Muscle of back (tissue), 11 donors: ENCODE measurements around the gene TOR4A. TPM values are rescaled to one million over a fixed set of nuclear protein-coding genes. Genes with fewer than 3 reads are reported as not detected.
"Not testable (repeated sequence)": the region's sequence is repeated elsewhere in the genome, so short reads cannot be mapped to it uniquely, and the experiment has no call there.

Experiments
- DNase-seq, 3 donors: peaks; one replicate each; pipeline versions ENCODE4 v3.0.0 to v3.0.0-alpha.2; 2013
- polyA plus RNA-seq, 10 donors: library from polyadenylated mRNA; unstranded; fragments of 120-200 nt; gene quantifications; one replicate each; pipeline ENCODE4 v1.2.1, GENCODE V29; 2013; ENCODE audit not compliant: insufficient read length in 10 of 10

Gene TOR4A
- polyA plus RNA-seq, 10 donors = 3.9 to 7.8 (median 5.6) TPM

- no peak for DNase-seq
These were observed 40.5 kb upstream of the TOR4A start for GRCh38 chr9:137236936-137237421.

- DNase-seq = peak in 2 of 3 donors; percentile 59 to 64
These were observed 39.5 kb upstream of the TOR4A start for GRCh38 chr9:137237759-137238726.

DNA sequence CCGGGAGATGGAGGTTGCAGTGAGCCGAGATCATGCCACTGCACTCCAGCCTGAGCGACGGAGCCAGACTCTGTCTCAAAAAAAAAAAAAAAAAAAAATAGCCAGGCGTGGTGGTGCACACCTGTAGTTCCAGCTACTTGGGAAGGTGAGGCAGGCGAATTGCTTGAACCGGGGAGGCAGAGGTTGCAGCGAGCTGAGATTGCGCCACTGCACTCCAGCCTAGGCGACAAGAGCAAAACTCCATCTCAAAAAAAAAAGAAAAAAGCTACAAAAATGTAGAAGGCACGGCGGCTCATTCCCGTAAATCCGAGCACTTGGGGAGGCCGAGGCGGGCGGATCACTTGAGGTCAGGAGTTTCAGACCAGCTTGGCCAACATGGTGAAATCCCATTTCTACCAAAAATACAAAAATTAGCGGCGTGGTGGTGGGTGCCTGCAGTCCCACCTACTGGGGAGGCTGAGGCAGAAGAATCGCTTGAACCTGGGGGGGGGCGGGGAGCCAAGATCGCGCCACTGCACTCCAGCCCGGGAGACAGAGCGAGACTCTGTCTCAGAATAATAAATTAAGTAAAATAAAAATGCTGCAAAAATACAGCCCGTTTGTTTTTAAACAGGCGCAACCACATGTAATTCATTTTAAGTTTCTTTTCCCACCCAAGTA is 37.9 kb upstream of the TOR4A start:
- not testable (repeated sequence) for DNase-seq

DNA sequence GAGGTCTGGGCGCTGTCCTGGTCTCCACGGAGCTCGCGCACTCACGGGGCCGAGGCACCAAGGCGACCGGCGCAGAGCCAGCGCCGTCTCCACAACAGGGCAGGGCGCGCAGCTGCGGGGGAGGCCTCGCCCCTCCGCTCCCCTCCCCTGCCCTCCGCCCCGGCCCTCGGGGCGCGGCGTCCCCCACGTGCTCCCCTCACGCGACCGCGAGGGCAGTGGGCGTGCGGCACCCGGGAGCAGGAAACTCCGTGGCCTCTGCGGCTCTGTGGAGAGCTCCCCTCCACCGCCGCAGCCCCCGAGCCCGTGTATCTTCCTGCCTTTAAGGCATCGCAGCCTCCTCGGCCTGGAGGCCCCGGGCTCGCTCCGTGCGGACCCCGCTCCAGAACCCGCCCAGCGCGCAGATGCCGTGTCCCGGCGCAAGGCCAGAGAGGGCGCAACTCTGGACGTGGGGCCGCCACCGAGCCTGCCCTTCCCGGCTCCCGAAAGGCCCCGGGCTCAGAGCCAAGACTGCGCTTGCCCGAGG is 37.1 kb upstream of the TOR4A start:
- DNase-seq = peak in 2 of 3 donors; percentile 65 to 88

DNA sequence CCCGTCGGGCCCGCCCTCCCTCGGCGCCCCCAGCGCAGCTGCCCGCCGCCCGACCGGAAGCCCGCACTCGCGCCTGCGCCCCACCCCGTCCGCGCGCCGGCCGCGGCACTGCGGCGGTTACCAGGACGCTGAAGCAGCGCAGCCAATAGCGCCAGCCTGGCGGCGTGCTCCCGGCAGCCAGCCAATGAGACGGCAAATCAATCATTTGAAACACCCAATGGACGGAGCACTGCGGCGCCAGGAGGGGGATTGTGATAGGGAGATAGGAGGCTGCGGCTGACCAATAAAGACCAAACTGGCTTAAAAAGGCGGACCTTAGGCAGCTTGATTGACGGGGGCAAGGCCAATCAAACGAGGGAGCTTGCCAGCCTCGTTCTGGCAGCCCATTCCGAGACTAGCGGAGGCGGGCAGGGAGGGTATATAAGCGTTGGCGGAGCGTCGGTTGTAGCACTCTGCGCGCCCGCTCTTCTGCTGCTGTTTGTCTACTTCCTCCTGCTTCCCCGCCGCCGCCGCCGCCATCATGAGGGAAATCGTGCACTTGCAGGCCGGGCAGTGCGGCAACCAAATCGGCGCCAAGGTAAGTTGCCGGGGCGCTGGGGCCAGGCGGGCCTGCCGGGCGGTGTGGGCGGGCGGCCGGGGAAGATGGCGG is 36.6 kb upstream of the TOR4A start, which contains the start of gene TUBB4B:
TUBB4B (plus strand) TSS at position 447 of the 649 bp plus-strand sequence; CDS start at position 521, 74 bp downstream.
- DNase-seq = peak; percentile 100

GRCh38 chr9:137241490-137242268 is 35.8 kb upstream of the TOR4A start:
- peak in 1 of 3 donors; percentile 54 for DNase-seq

DNA sequence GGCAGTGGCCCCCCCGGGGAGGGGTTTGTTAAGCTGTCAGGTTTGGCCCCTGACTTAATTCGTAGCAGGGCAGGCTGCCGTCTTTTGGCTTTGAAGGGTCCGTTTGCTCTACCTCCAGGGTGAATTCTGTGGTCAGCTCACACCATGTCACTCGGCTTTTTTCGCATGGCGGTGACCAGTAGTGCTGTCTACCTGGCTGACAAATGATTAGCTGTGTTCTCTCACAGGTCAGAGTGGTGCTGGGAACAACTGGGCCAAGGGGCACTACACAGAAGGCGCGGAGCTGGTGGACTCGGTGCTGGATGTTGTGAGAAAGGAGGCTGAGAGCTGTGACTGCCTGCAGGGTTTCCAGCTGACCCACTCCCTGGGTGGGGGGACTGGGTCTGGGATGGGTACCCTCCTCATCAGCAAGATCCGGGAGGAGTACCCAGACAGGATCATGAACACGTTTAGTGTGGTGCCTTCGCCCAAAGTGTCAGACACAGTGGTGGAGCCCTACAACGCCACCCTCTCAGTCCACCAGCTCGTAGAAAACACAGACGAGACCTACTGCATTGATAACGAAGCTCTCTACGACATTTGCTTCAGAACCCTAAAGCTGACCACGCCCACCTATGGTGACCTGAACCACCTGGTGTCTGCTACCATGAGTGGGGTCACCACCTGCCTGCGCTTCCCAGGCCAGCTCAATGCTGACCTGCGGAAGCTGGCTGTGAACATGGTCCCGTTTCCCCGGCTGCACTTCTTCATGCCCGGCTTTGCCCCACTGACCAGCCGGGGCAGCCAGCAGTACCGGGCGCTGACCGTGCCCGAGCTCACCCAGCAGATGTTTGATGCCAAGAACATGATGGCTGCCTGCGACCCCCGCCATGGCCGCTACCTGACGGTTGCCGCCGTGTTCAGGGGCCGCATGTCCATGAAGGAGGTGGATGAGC is 35.0 kb upstream of the TOR4A start:
- no peak for DNase-seq

GRCh38 chr9:137243266-137243625 is 34.3 kb upstream of the TOR4A start:
- not testable (repeated sequence) for DNase-seq

DNA sequence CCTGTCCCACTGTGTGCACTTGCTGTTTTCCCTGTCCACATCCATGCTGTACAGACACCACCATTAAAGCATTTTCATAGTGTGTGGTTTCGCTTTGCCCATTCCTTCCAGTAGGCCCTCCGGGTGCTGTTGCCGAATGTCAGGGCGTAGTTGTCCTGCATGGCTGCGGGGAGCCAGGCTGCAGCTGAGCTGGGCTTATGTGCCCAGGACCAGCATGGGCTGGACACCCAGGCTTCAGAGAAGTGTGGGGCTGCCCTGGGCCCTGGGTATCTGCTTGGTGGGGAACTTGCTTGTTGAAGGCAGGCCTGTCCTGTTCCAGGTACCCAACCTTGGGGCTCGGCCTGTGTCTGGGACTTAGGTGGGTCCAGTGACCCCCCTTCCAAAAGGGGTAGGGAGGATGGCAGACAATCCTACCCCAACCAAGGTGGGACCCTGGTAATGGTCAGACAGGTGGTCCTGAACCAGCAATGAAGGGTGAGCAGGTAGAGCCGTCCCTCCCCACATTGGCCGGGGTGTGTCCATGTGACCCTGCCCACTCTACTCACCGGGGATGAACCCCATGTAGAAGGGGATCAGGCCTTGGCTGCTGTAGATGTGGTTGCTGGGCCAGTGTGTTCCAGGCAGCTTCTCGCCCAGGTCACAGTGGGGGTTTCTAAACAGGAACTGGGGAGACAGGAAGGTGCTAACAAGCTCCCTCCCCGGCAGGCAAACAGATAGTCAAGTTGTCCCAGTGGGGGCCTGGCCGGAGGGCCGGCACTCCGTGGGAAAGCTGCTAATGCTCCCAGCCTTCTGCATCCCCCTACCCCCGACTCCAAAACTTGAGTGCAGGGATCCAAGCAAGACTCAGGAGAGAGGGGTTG is 33.7 kb upstream of the TOR4A start:
- no peak for DNase-seq

DNA sequence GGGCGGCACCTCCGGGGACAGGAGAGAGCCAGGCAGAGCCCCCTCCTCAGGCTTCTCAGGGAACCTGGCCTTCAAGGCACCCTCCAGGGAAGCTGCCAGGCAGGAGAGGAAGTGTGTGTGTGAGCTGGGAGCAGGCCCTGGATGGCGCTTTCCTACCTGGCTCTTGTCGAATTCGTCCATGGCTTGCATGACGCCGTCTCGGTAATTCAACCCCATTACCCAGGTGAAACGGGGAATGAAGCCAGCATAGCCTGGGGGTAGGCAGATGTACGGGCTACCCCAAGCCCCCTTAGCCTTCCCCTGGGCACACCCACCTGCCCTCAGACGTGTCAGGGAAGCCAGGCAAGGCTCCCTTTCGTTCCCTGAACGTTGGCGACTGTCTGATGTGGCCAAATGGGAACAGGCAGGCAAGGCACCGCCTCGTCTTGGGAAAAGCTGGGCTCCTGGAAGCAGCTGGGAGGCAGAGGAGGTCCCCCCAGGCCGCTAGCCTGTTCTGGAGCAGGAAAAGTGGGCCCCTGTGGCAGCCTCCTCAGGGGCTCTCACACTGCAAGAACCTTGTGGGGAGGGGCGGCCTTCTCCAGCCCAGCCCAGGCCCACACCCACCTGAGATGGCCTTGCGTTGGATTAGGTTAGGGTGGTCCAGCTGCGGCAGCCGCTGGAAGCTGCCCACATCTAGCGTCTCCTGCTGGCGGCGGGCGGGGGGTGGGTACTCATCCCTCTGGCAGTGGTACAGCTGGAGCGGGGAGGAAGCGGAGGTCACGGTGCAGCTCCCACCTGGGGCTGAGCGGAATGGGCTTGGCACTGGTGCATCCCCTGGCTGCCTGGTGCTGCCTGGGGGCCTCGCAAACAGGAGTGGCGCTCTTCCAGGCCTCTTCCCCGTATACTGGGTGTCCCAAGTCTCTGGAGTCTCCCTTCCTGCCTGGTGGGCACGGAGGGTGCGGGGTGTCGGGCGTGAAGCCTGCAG is 32.8 kb upstream of the TOR4A start:
- DNase-seq = no peak

- DNase-seq = no peak
These were observed 31.8 kb upstream of the TOR4A start for GRCh38 chr9:137245450-137246421.

GRCh38 chr9:137247135-137247915 is 30.2 kb upstream of the TOR4A start:
- no peak for DNase-seq

GRCh38 chr9:137247916-137248175 is 29.7 kb upstream of the TOR4A start:
- no peak for DNase-seq

DNA sequence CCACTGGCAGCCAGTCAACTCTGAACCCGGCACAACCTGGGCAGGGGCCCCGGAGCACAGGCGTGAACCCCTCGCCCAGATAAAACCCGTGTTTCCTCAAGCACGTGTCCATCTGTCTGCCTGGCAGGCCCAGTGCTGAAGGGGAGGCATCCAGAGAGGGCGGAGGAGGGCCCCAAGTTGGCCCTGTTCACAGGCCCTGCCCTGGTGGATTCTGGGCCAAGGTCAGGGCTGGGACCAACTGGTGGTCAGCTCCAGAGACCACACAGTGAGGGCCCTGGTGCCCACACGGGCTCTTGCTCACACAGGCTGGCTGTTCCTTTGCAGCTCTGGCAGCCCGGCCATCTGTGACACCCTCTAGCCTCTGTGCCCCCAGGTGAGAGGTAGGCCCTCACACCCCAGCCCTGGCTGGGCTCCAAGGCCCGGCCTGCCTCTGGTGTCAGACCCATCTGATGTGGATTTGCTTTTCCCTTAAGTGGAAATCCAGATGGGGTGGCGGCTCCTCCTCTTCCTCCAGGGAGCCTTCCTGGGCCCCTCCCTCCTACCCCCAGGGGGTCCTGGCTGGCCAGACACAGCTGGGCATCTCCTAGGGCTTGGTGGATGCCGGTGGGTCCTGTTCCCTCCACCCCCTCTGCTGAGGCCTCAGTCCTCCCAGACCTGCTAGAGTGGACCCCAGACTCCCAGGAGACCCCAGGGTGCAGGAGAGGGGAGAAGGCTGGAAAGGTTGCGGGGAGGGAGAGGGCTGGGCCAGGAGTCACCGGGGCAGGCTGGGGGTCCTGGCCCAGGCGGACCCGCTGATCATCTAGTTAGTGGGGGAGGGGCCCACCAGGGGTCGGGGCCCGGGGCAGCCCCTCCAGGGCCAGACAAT is 27.0 kb upstream of the TOR4A start:
- DNase-seq = no peak

DNA sequence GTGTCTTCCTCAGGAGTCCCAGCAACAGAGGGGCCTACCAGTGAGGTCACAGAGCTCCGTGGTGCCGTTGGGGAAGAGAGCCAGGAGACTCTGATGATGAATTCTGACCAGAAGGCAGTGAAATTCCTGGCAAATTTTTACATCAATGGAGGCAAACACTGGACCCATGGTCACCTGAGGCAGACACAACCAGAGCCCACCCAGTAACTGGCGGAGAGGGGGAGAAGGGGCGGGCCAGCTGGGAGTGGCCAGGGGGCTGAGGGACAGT is 26.4 kb upstream of the TOR4A start, which contains the start of gene STPG3:
STPG3 (plus strand) TSS at position 93 of the 268 bp plus-strand sequence; CDS start at position 94, 1 bp downstream.
- DNase-seq = no peak
